ENCODE data around the gene TIMM8B. TPM values are rescaled to one million over a fixed set of nuclear protein-coding genes. Genes with fewer than 3 reads are reported as not detected.

TIMM8B gene
- total RNA-seq, 1 experiment from 2014 or later = 99.6 TPM

- Histone ChIP-seq H3K27me3 (replicated peaks; ENCODE audit: insufficient read depth, low read depth, low read length, poor library complexity) (no peaks in the 10 kb centered on the region), H3K27ac (ENCODE audit: low read depth, low read length, poor library complexity, severe bottlenecking) (peak overlapping the region; percentile 89), H3K36me3 (ENCODE audit: insufficient read depth, low read length, poor library complexity, severe bottlenecking) (peaks cover 74% of the 10 kb centered on the region), H3K4me3 (ENCODE audit: low read depth, low read length, poor library complexity, severe bottlenecking) (peak overlapping the region; percentile 78), H3K9me3 (ENCODE audit: low read depth, low read length, poor library complexity, severe bottlenecking) (no peaks in the 10 kb centered on the region), H3K4me1 (ENCODE audit: insufficient read depth, low read length, poor library complexity, severe bottlenecking) (peaks cover 18% of the 10 kb centered on the region)
- intact Hi-C loops (cut with micrococcal nuclease; ENCODE audit: unreplicated experiment) = loop anchor here (10.0 kb wide), 1 partner anchor 152 kb away; the partner anchor contains the start of gene DIXDC1
- TF ChIP-seq CTCF (conservative IDR thresholded peaks at IDR 0.05; ENCODE audit: low read depth, low read length) (no peak), EZH2 (IDR thresholded peaks at IDR 0.05; ENCODE audit: borderline replicate concordance, low read depth, low read length, poor library complexity, severe bottlenecking) (no peak)
- POLR2A ChIA-PET (ENCODE audit: low non-redundant PET) = interaction anchor here (0.6 to 0.7 kb wide), 2 partner anchors 10 to 65 kb away, joined by 3 to 6 read pairs; no protein-coding TSS in a partner anchor
- BruUV-seq (replicated peaks) = TSS peak; percentile 35
- DNase-seq (ENCODE audit: low spot score) = peak; percentile 25
- CTCF ChIA-PET = no interaction called here
Measured at GRCh38 chr11:112087212-112087611, 656 bp upstream of the TIMM8B start.

GRCh38 chr11:112085822-112086421, 634 bp downstream of the TIMM8B start:
- Histone ChIP-seq H3K36me3 (ENCODE audit: insufficient read depth, low read length, poor library complexity, severe bottlenecking) (peaks cover 69% of the 10 kb centered on the region), H3K4me3 (ENCODE audit: low read depth, low read length, poor library complexity, severe bottlenecking) (peak overlapping the region; percentile 78), H3K27me3 (replicated peaks; ENCODE audit: insufficient read depth, low read depth, low read length, poor library complexity) (no peaks in the 10 kb centered on the region), H3K27ac (ENCODE audit: low read depth, low read length, poor library complexity, severe bottlenecking) (peak overlapping the region; percentile 89), H3K4me1 (ENCODE audit: insufficient read depth, low read length, poor library complexity, severe bottlenecking) (peaks cover 18% of the 10 kb centered on the region), H3K9me3 (ENCODE audit: low read depth, low read length, poor library complexity, severe bottlenecking) (no peaks in the 10 kb centered on the region)
- TF ChIP-seq CTCF (conservative IDR thresholded peaks at IDR 0.05; ENCODE audit: low read depth, low read length) (no peak), EZH2 (IDR thresholded peaks at IDR 0.05; ENCODE audit: borderline replicate concordance, low read depth, low read length, poor library complexity, severe bottlenecking) (no peak)
- intact Hi-C loops (cut with micrococcal nuclease; ENCODE audit: unreplicated experiment) = loop anchor here (10.0 kb wide), 1 partner anchor 151 kb away; the partner anchor contains the start of gene DIXDC1
- TSS peak; percentile 73 for BruUV-seq (replicated peaks)
- peak; percentile 36 for DNase-seq (ENCODE audit: low spot score)
- ChIA-PET POLR2A (ENCODE audit: low non-redundant PET) (no interaction called here), CTCF (interaction anchor here (0.6 kb wide), 1 partner anchor 194 kb away, joined by 7 read pairs; no protein-coding TSS in a partner anchor)

- Histone ChIP-seq H3K36me3 (ENCODE audit: insufficient read depth, low read length, poor library complexity, severe bottlenecking) (peaks cover 68% of the 10 kb centered on the region), H3K4me3 (ENCODE audit: low read depth, low read length, poor library complexity, severe bottlenecking) (no peak overlapping the region), H3K9me3 (ENCODE audit: low read depth, low read length, poor library complexity, severe bottlenecking) (no peaks in the 10 kb centered on the region), H3K27ac (ENCODE audit: low read depth, low read length, poor library complexity, severe bottlenecking) (no peak overlapping the region), H3K27me3 (replicated peaks; ENCODE audit: insufficient read depth, low read depth, low read length, poor library complexity) (no peaks in the 10 kb centered on the region), H3K4me1 (ENCODE audit: insufficient read depth, low read length, poor library complexity, severe bottlenecking) (peaks cover 6% of the 10 kb centered on the region)
- ChIA-PET CTCF (no interaction called here), POLR2A (ENCODE audit: low non-redundant PET) (interaction anchor here (0.7 kb wide), 1 partner anchor 31 kb away, joined by 3 read pairs; no protein-coding TSS in a partner anchor)
- no peak for TF ChIP-seq EZH2 (IDR thresholded peaks at IDR 0.05; ENCODE audit: borderline replicate concordance, low read depth, low read length, poor library complexity, severe bottlenecking)
- TF ChIP-seq CTCF (conservative IDR thresholded peaks at IDR 0.05; ENCODE audit: low read depth, low read length) = no peak
- BruUV-seq (replicated peaks) = no TSS peak
- no peak for DNase-seq (ENCODE audit: low spot score)
- intact Hi-C loops (cut with micrococcal nuclease; ENCODE audit: unreplicated experiment) = loop anchor here (10.0 kb wide), 1 partner anchor 148 kb away; the partner anchor contains the start of gene DIXDC1
Measured at GRCh38 chr11:112082729-112083128, 3.8 kb downstream of the TIMM8B start.
